HCT116 (cell line): ENCODE measurements around the gene VSTM2B. TPM values are rescaled to one million over a fixed set of nuclear protein-coding genes. Genes with fewer than 3 reads are reported as not detected.

Experiments
- ATAC-seq: fragments of 200-7000 bp; cut with Tn5 transposase; 2 replicates; pipeline ENCODE4 v1.9.1; 2020; ENCODE audit warnings: mild to moderate bottlenecking, moderate library complexity
- BruUV-seq: library from RNA; stranded (reverse); fragments of 400-500 nt; replicated peaks from 2 replicates; lab custom pipeline; 2021; lab: Mats Ljungman, UMichigan
- CTCF ChIA-PET: fragments of 300-600 bp; sonication (Branson Sonifier 250); formaldehyde crosslinking; loops from one replicate; lab custom pipeline; 2021; ENCODE audit warnings: antibody characterized with exemption; lab: Charles Lee
- POLR2A ChIA-PET: fragments of 300-600, 350-600 bp; sonication (Branson Sonifier 250); formaldehyde crosslinking; loops from one replicate; lab custom pipeline; 2021; ENCODE audit warnings: antibody characterized with exemption; lab: Charles Lee
- RAD21 ChIA-PET, 2 experiments: fragments of 300-600 bp; sonication (Branson Sonifier 250); formaldehyde crosslinking; loops; one replicate each; lab custom pipeline; 2023; ENCODE audit warnings: low total read pairs in 2 of 2; ENCODE audit not compliant: uncharacterized antibody in 2 of 2, unreplicated experiment in 2 of 2, low non-redundant PET in 1 of 2; lab: Charles Lee
- DNase-seq: peaks from one replicate; pipeline ENCODE4 v3.0.0-alpha.2; 2010; ENCODE audit warnings: low read depth, low spot score
- H2AFZ ChIP-seq: fragments of 200-600 bp; shearing (Covaris generic), sonication (generic); 2 replicates; pipeline ENCODE4 v1.6.1; 2017; ENCODE audit warnings: low read depth, mixed run types, mixed read lengths, antibody characterized with exemption, low read length; ENCODE audit not compliant: poor library complexity, severe bottlenecking
- H3K27ac ChIP-seq: 2 replicates; pipeline ENCODE4 v1.5.1; 2012; ENCODE audit warnings: low read depth, low read length
- H3K27me3 ChIP-seq: fragments of 200-600 bp; sonication (generic); 2 replicates; pipeline ENCODE4 v1.6.1; 2016; ENCODE audit warnings: mixed run types, low read length, mixed read lengths; ENCODE audit not compliant: insufficient read depth
- H3K36me3 ChIP-seq, 2 experiments: fragments of 200-500 bp in 1 of 2; fragments of 200-600 bp in 1 of 2; sonication (Bioruptor generic) in 1 of 2; sonication (generic) in 1 of 2; 2 replicates each; pipeline versions ENCODE4 v1.5.1 to v1.6.1; 2014 to 2016; ENCODE audit warnings: low read length in 2 of 2, inconsistent platforms in 1 of 2, mixed read lengths in 1 of 2, mixed run types in 1 of 2; ENCODE audit not compliant: insufficient read depth in 2 of 2, control insufficient read depth in 1 of 2
- H3K4me1 ChIP-seq, 2 experiments: fragments of 200-600 bp in 1 of 2; sonication (generic) in 1 of 2; 2 replicates each; pipeline versions ENCODE4 v1.5.1 to v1.6.1; 2012 to 2017; ENCODE audit warnings: low read length in 2 of 2, inconsistent platforms in 1 of 2, mild to moderate bottlenecking in 1 of 2, mixed read lengths in 1 of 2, mixed run types in 1 of 2, moderate library complexity in 1 of 2; ENCODE audit not compliant: insufficient read depth in 2 of 2, control insufficient read depth in 1 of 2
- H3K4me2 ChIP-seq: fragments of 200-600 bp; sonication (generic); 2 replicates; pipeline ENCODE4 v1.6.1; 2017; ENCODE audit warnings: mixed run types, low read length, mixed read lengths
- H3K4me3 ChIP-seq, 2 experiments: fragments of 200-600 bp in 1 of 2; sonication (generic) in 1 of 2; replicated peaks in 1 of 2; 2 replicates each; pipeline ENCODE4 v1.5.1; 2011 to 2016; ENCODE audit warnings: low read length in 2 of 2, control low read depth in 1 of 2, low read depth in 1 of 2, mild to moderate bottlenecking in 1 of 2, mixed read lengths in 1 of 2, mixed run types in 1 of 2
- H3K79me2 ChIP-seq: fragments of 200-600 bp; sonication (generic); 2 replicates; pipeline ENCODE4 v1.6.1; 2017; ENCODE audit warnings: mild to moderate bottlenecking, mixed run types, low read length, moderate library complexity, mixed read lengths; ENCODE audit not compliant: insufficient read depth
- H3K9ac ChIP-seq: fragments of 200-600 bp; sonication (generic); 2 replicates; pipeline ENCODE4 v1.6.1; 2016; ENCODE audit warnings: low read length, mixed read lengths
- H3K9me2 ChIP-seq: fragments of 200-600 bp; sonication (generic), shearing (Covaris generic); 2 replicates; pipeline ENCODE4 v1.6.1; 2017; ENCODE audit warnings: mixed run types, mild to moderate bottlenecking, moderate library complexity; ENCODE audit not compliant: insufficient read depth
- H3K9me3 ChIP-seq, 2 experiments: fragments of 200-500 bp in 1 of 2; fragments of 200-600 bp in 1 of 2; sonication (Bioruptor generic) in 1 of 2; sonication (generic) in 1 of 2; 2 replicates each; pipeline ENCODE4 v1.6.1; 2014 to 2017; ENCODE audit warnings: low read length in 2 of 2, mixed read lengths in 2 of 2, inconsistent platforms in 1 of 2, low read depth in 1 of 2, mild to moderate bottlenecking in 1 of 2, mixed run types in 1 of 2, moderate library complexity in 1 of 2; ENCODE audit not compliant: control insufficient read depth in 1 of 2, insufficient read depth in 1 of 2
- H4K20me1 ChIP-seq: fragments of 200-600 bp; sonication (generic), shearing (Covaris generic); 2 replicates; pipeline ENCODE4 v1.6.1; 2017; ENCODE audit warnings: mixed run types, mild to moderate bottlenecking, moderate library complexity; ENCODE audit not compliant: insufficient read depth
- CBX3 ChIP-seq: IDR thresholded peaks from 2 replicates; pipeline ENCODE4 v1.6.1; 2012; ENCODE audit warnings: low read depth
- CEBPB ChIP-seq: IDR thresholded peaks from 2 replicates; pipeline ENCODE4 v1.6.1; 2012; ENCODE audit warnings: low read depth
- ELF1 ChIP-seq: IDR thresholded peaks from 2 replicates; pipeline ENCODE4 v1.6.1; 2012; ENCODE audit warnings: low read depth, borderline replicate concordance
- EZH2 ChIP-seq: fragments of 200-600 bp; sonication (generic); IDR thresholded peaks from 2 replicates; pipeline ENCODE4 v1.6.1; 2017; ENCODE audit warnings: antibody characterized with exemption, mixed run types
- EZH2phosphoT487 ChIP-seq: fragments of 200-600 bp; IDR thresholded peaks from 2 replicates; pipeline ENCODE4 v1.6.1; 2018; ENCODE audit warnings: antibody characterized with exemption, borderline replicate concordance
- JUND ChIP-seq: IDR thresholded peaks from 2 replicates; pipeline ENCODE4 v1.6.1; 2012
- MAX ChIP-seq: IDR thresholded peaks from 2 replicates; pipeline ENCODE4 v1.6.1; 2012
- POLR2A ChIP-seq: IDR thresholded peaks from 2 replicates; pipeline ENCODE4 v1.7.0; 2011; ENCODE audit warnings: borderline replicate concordance; ENCODE audit not compliant: insufficient read depth, insufficient read length; ENCODE audit errors: extremely low read depth
- POLR2AphosphoS5 ChIP-seq: IDR thresholded peaks from 2 replicates; pipeline ENCODE4 v1.6.1; 2011; ENCODE audit warnings: mild to moderate bottlenecking, low read depth, low read length, moderate library complexity
- REST ChIP-seq: IDR thresholded peaks from 2 replicates; pipeline ENCODE4 v1.6.1; 2012; ENCODE audit warnings: low read depth
- SIN3A ChIP-seq: IDR thresholded peaks from 2 replicates; pipeline ENCODE4 v1.6.1; 2012; ENCODE audit warnings: low read depth
- SRF ChIP-seq: IDR thresholded peaks from 2 replicates; pipeline ENCODE4 v1.6.1; 2012; ENCODE audit warnings: low read depth
- ZBTB33 ChIP-seq: IDR thresholded peaks from 2 replicates; pipeline ENCODE4 v1.6.1; 2011; ENCODE audit warnings: mild to moderate bottlenecking, low read length, moderate library complexity; ENCODE audit not compliant: insufficient replicate concordance; ENCODE audit errors: extremely low read depth
- ZNF274 ChIP-seq: fragments of 200-500 bp; sonication (Bioruptor generic); IDR thresholded peaks from 2 replicates; pipeline ENCODE4 v1.6.1; 2014; ENCODE audit warnings: mild to moderate bottlenecking, low read depth, low read length, inconsistent platforms
- intact Hi-C: fragments of 100-400 bp; cut with micrococcal nuclease; formaldehyde crosslinking; loops from 2 replicates; pipeline ENCODE4 v1.10.0; 2022
- total RNA-seq: library from RNA; stranded (reverse); gene quantifications from one replicate; pipeline ENCODE4 v1.2.1, GENCODE V29; 2021; ENCODE audit not compliant: unreplicated experiment

VSTM2B gene
- total RNA-seq, 1 experiment from 2014 or later: not detected

GRCh38 chr19:29517412-29517811 is 8.4 kb upstream of the VSTM2B start (continued):
- TF ChIP-seq SRF (no peak), POLR2A (no peak), ELF1 (no peak), ZBTB33 (no peak), MAX (no peak)
- TF ChIP-seq, all 23 proteins: peak for 0

- POLR2A ChIA-PET: no interaction called here
- Histone ChIP-seq H3K79me2 (no peaks in the 10 kb centered on the region), H3K27me3 (0 out of 2 replicates have a peak, but pooled peaks cover 12% of the 10 kb centered on the region), H3K9me3 (no peaks in the 10 kb centered on the region), H3K4me3 (no peak overlapping the region), H3K9me2 (no peaks in the 10 kb centered on the region), H3K9ac (no peak overlapping the region), H3K36me3 (no peaks in the 10 kb centered on the region), H2AFZ (no peak overlapping the region), H4K20me1 (no peaks in the 10 kb centered on the region), H3K4me1 (no peaks in the 10 kb centered on the region), H3K27ac (no peak overlapping the region)
- RAD21 ChIA-PET: no interaction called here
- no peak for DNase-seq
- ATAC-seq: no peak
- no TSS peak for BruUV-seq
- CTCF ChIA-PET: no interaction called here
- TF ChIP-seq CEBPB: no peak
- TF ChIP-seq REST: no peak
- TF ChIP-seq EZH2: no peak
- no peak for TF ChIP-seq MAX
- TF ChIP-seq ZNF274: no peak
- TF ChIP-seq CBX3: no peak
- no peak for TF ChIP-seq ZBTB33
- no peak for TF ChIP-seq POLR2AphosphoS5
- TF ChIP-seq ELF1: no peak
- no peak for TF ChIP-seq JUND
- no peak for TF ChIP-seq SIN3A
- no peak for TF ChIP-seq EZH2phosphoT487
- TF ChIP-seq, all 23 proteins: peak for 0
- intact Hi-C loops: no loop called here
- H3K4me2 ChIP-seq: no peak overlapping the region
Measured at GRCh38 chr19:29517946-29518345, 7.8 kb upstream of the VSTM2B start.
